Prostate gland (tissue), 2 donors: Measurements from ENCODE around the gene BANK1. TPM values are rescaled to one million over a fixed set of nuclear protein-coding genes. Genes with fewer than 3 reads are reported as not detected.

ENCODE experiments used
- DNase-seq: peaks from one replicate; pipeline ENCODE4 v3.0.0-alpha.2; 2019; ENCODE audit warnings: low spot score
- H3K27ac ChIP-seq, 2 donors: fragments of 200-600 bp; sonication (generic); 2 replicates each; pipeline ENCODE4 v1.5.1; 2017 to 2019
- H3K27me3 ChIP-seq: fragments of 200-600 bp; sonication (generic); replicated peaks from 2 replicates; pipeline ENCODE4 v1.5.1; 2019; ENCODE audit not compliant: insufficient read depth
- H3K36me3 ChIP-seq, 2 donors: fragments of 200-600 bp; sonication (generic); 1 replicate in 1 of 2; 2 replicates in 1 of 2; pipeline versions ENCODE4 v1.5.1 to v1.8.1; 2017 to 2019
- H3K4me1 ChIP-seq: fragments of 200-600 bp; sonication (generic); replicated peaks from 2 replicates; pipeline ENCODE4 v1.5.1; 2019
- H3K4me3 ChIP-seq, 2 donors: fragments of 200-600 bp; sonication (generic); 2 replicates each; pipeline ENCODE4 v1.5.1; 2017 to 2019
- H3K9me3 ChIP-seq: fragments of 200-600 bp; sonication (generic); 2 replicates; pipeline ENCODE4 v1.5.1; 2017
- POLR2A ChIP-seq: fragments of 450-650 bp; IDR thresholded peaks from one replicate; pipeline ENCODE4 v1.6.1; 2016; ENCODE audit warnings: antibody characterized with exemption, mild to moderate bottlenecking
- POLR2AphosphoS5 ChIP-seq: sonication (generic); formaldehyde crosslinking; IDR thresholded peaks from one replicate; pipeline ENCODE4 v1.6.1; 2017; ENCODE audit warnings: antibody characterized with exemption
- WGBS: methylation state at CpG from one replicate; pipeline ENCODE4 v1.1.5; 2018; 5-methylcytosine and 5-hydroxymethylcytosine counted together
- intact Hi-C: fragments of 100-400 bp; cut with DNase I; formaldehyde crosslinking; loops from one replicate; pipeline ENCODE4 v1.14.2; 2022
- total RNA-seq, 2 donors: library from RNA; depleted of rRNA; stranded (reverse); fragments of >200 nt; gene quantifications; one replicate each; pipeline ENCODE4 v1.1.0, GENCODE V29; 2016
- TF ChIP-seq, protein P1 (sequence below), 4 experiments: fragments of 200-600 bp in 2 of 4; fragments of 450-650 bp in 2 of 4; sonication (generic) in 2 of 4; IDR thresholded peaks; 1 replicate in 3 of 4; 2 replicates in 1 of 4; pipeline ENCODE4 v1.5.1; 2016 to 2019; ENCODE audit warnings: antibody characterized with exemption in 4 of 4, mild to moderate bottlenecking in 2 of 4, moderate library complexity in 2 of 4

The BANK1 gene
- total RNA-seq, 2 donors from 2014 or later: 3.3 to 10.3 TPM

DNA sequence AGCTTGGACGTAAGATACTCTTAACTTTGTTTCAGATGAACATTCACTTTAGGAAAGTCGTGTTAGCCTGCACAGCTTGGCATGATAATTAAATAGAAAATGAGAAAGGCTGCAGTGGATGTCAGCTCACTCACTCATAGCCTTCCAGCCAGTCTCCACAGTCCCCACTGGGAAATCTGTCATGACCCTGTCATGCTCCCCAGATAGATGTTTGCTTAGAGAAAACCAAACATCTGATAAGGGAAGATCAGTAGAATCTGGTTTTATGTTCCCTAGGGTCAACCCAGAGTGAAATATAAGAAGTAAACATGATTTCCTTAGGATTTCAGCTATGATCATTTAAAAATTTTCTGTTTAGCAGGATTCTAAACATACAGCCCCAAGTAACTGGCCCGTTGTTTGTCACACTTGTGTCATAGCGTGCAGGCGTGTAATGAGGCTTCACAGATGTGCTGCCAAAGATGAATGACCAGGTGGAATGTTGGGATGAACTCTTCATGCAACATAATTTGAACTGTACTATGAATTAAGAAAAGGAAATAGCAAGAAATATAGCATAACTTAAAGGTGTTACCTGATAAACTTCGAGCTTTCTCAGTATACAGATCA lies 180.1 kb downstream of the BANK1 start:
- H3K27me3 ChIP-seq: no peaks in the 10 kb centered on the region
- no peaks in the 10 kb centered on the region for H3K4me1 ChIP-seq
- no peaks in the 10 kb centered on the region for H3K36me3 ChIP-seq
- DNase-seq: no peak
- intact Hi-C loops: no loop called here
- H3K27ac ChIP-seq: no peak overlapping the region
- H3K9me3 ChIP-seq: no peaks in the 10 kb centered on the region
- H3K4me3 ChIP-seq: no peak overlapping the region
- TF ChIP-seq, protein P1, sequence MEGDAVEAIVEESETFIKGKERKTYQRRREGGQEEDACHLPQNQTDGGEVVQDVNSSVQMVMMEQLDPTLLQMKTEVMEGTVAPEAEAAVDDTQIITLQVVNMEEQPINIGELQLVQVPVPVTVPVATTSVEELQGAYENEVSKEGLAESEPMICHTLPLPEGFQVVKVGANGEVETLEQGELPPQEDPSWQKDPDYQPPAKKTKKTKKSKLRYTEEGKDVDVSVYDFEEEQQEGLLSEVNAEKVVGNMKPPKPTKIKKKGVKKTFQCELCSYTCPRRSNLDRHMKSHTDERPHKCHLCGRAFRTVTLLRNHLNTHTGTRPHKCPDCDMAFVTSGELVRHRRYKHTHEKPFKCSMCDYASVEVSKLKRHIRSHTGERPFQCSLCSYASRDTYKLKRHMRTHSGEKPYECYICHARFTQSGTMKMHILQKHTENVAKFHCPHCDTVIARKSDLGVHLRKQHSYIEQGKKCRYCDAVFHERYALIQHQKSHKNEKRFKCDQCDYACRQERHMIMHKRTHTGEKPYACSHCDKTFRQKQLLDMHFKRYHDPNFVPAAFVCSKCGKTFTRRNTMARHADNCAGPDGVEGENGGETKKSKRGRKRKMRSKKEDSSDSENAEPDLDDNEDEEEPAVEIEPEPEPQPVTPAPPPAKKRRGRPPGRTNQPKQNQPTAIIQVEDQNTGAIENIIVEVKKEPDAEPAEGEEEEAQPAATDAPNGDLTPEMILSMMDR (IDR thresholded peaks at IDR 0.05): no peak
- WGBS: 66% methylated on average over 6 of the region's 6 CpGs

DNA sequence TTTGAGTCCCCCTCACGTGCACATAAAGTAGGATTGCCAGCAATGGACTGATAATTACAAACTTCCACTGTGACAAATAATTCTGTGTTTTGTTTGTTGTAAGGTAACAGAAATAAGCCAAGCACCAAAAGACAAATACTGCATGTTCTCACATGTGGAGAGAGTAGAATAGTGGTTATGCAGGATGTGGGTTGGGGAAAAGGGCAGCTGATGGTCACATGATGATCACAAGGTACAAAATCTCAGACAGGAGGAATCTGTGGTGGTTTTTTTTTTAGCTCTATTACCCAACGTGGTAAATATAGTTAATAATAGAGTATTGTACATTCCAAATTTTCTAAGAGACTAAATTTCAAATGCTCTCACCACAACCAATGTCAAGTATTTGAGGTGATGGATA lies 182.3 kb downstream of the BANK1 start:
- intact Hi-C loops: no loop called here
- no peak for DNase-seq
- no peak overlapping the region for H3K27ac ChIP-seq
- H3K27me3 ChIP-seq: no peaks in the 10 kb centered on the region
- H3K4me1 ChIP-seq: no peaks in the 10 kb centered on the region
- no peaks in the 10 kb centered on the region for H3K9me3 ChIP-seq
- TF ChIP-seq POLR2AphosphoS5 (no peak), POLR2A (no peak)
- TF ChIP-seq, protein P1 (IDR thresholded peaks at IDR 0.05): no peak
- no peaks in the 10 kb centered on the region for H3K36me3 ChIP-seq
- no peak overlapping the region for H3K4me3 ChIP-seq
- WGBS: 50% methylated on average over 2 of the region's 2 CpGs

GRCh38 chr4:101973361-101973760 lies 182.8 kb downstream of the BANK1 start:
- TF ChIP-seq POLR2AphosphoS5 (no peak), POLR2A (no peak)
- TF ChIP-seq, protein P1 (IDR thresholded peaks at IDR 0.05): no peak
- Histone ChIP-seq H3K36me3 (no peaks in the 10 kb centered on the region), H3K4me1 (no peaks in the 10 kb centered on the region), H3K4me3 (no peak overlapping the region), H3K9me3 (no peaks in the 10 kb centered on the region), H3K27me3 (no peaks in the 10 kb centered on the region), H3K27ac (no peak overlapping the region)
- 76% methylated on average over 1 of the region's 1 CpG for WGBS
- no peak for DNase-seq
- intact Hi-C loops: no loop called here

DNA sequence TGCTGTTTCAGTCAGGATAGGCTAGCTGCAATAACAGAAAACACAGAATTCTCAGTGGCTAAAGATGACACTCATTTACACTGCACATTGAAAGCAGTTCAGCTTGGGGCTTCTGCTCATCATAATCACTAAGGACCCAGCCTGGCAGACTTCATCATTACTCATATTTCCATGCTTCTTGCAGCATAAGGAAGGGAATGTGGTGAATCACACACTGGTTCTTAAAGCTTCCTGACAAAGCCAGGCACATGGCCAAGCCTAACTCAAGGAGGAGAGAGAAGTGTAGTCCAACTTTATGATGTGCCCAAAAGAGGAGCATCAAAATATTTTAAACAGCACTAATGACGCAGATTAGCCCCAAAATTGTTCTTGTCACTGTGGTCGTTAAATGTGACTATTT lies 186.5 kb downstream of the BANK1 start:
- H3K36me3 ChIP-seq: no peaks in the 10 kb centered on the region
- WGBS: 21% methylated on average over 2 of the region's 2 CpGs
- intact Hi-C loops: no loop called here
- no peak overlapping the region for H3K4me3 ChIP-seq
- H3K9me3 ChIP-seq: no peaks in the 10 kb centered on the region
- H3K27me3 ChIP-seq: no peaks in the 10 kb centered on the region
- no peaks in the 10 kb centered on the region for H3K4me1 ChIP-seq
- TF ChIP-seq POLR2AphosphoS5 (no peak), POLR2A (no peak)
- TF ChIP-seq, protein P1 (IDR thresholded peaks at IDR 0.05): no peak
- DNase-seq: peak; percentile 20
- no peak overlapping the region for H3K27ac ChIP-seq

DNA sequence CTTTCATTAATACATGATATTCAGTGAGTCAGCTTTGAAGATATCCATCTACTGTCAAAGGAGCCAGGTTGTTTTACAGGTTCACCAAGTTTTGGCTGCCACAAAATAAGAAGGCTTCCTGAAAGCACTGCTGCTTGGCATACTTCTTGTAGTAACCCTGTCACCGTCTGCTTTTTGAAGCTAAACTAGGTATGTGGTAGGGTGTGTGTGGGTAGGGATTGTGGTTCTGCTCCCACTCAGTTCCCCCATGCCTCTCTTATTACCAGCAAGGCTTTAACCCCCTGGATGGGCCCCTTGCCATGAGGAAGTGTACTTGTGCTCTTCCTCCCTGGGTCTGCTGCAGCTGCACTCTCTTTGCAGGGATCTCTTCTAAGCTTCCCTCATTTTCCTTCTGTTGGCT lies 191.2 kb downstream of the BANK1 start:
- H3K4me1 ChIP-seq: no peaks in the 10 kb centered on the region
- WGBS: 33% methylated on average over 1 of the region's 1 CpG
- no peaks in the 10 kb centered on the region for H3K27me3 ChIP-seq
- peak; percentile 67 for TF ChIP-seq POLR2AphosphoS5
- TF ChIP-seq, protein P1 (IDR thresholded peaks at IDR 0.05): no peak
- no peak for TF ChIP-seq POLR2A
- peak overlapping the region in 1 of 2 donors; percentile 18 for H3K4me3 ChIP-seq
- intact Hi-C loops: no loop called here
- H3K36me3 ChIP-seq: no peaks in the 10 kb centered on the region
- no peaks in the 10 kb centered on the region for H3K9me3 ChIP-seq
- DNase-seq: peak; percentile 75
- peak overlapping the region in 1 of 2 donors; percentile 45 for H3K27ac ChIP-seq
